Suprapubic skin (tissue), 3 donors: ENCODE measurements around the gene ULK4.

ENCODE experiments used
- CTCF ChIP-seq, 2 donors: fragments of 200-600 bp in 1 of 2; fragments of 450-650 bp in 1 of 2; sonication (generic) in 1 of 2; IDR thresholded peaks; one replicate each; pipeline ENCODE4 v1.5.1; 2016 to 2019; ENCODE audit warnings: antibody characterized with exemption in 2 of 2, mild to moderate bottlenecking in 1 of 2, moderate library complexity in 1 of 2
- EP300 ChIP-seq: sonication (generic); formaldehyde crosslinking; IDR thresholded peaks from one replicate; pipeline ENCODE4 v1.6.1; 2017; ENCODE audit warnings: antibody characterized with exemption

DNA sequence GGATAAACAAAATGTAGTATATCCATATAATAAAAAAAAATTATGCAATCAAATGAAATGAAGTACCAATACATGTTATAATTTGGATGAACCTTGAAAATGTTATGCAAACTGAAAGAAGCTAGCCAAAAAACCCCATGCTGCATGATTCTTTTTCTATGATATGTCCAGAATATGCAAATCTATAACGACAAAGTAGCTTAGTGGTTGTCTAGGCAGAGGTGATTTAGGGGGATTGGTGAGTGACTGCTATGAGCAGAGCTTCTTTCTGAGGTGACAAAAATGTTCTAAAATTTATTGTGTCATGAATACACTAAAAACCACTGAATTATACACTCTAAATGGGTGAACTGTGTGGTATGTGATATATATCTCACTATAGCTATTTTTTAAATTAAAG, 438.0 kb downstream of the ULK4 start:
- TF ChIP-seq EP300 (no peak), CTCF (IDR thresholded peaks at IDR 0.05) (no peak)
